ENCODE results near the gene RHBDL1.

DNA sequence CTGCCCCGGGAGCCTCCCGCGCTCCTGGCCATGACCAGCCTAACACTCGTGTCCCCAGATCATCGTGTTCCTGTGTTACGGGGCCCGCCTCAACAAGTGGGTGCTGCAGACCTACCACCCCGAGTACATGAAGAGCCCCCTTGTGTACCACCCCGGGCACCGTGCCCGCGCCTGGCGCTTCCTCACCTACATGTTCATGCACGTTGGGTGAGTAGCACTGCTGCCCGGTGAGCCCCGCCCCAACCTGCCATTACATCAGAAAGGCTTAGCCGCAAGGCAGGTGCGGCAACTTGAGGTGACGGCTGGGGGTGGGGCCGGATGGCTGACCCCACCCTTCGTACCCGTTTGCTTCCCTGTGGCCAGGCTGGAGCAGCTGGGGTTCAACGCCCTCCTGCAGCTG, 1.4 kb downstream of the RHBDL1 start:
- TF ChIP-seq, protein P1, sequence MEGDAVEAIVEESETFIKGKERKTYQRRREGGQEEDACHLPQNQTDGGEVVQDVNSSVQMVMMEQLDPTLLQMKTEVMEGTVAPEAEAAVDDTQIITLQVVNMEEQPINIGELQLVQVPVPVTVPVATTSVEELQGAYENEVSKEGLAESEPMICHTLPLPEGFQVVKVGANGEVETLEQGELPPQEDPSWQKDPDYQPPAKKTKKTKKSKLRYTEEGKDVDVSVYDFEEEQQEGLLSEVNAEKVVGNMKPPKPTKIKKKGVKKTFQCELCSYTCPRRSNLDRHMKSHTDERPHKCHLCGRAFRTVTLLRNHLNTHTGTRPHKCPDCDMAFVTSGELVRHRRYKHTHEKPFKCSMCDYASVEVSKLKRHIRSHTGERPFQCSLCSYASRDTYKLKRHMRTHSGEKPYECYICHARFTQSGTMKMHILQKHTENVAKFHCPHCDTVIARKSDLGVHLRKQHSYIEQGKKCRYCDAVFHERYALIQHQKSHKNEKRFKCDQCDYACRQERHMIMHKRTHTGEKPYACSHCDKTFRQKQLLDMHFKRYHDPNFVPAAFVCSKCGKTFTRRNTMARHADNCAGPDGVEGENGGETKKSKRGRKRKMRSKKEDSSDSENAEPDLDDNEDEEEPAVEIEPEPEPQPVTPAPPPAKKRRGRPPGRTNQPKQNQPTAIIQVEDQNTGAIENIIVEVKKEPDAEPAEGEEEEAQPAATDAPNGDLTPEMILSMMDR (IDR thresholded peaks at IDR 0.05; ENCODE audit: poor library complexity, severe bottlenecking) = no peak
- TF ChIP-seq EZH2 (IDR thresholded peaks at IDR 0.05; ENCODE audit: borderline replicate concordance, insufficient read depth, low read length, poor library complexity, severe bottlenecking) (no peak), TAF1 (IDR thresholded peaks at IDR 0.05; ENCODE audit: low read depth) (no peak), POLR2AphosphoS5 (IDR thresholded peaks at IDR 0.05) (no peak), SMC3 (conservative IDR thresholded peaks at IDR 0.05; ENCODE audit: poor library complexity) (no peak), EP300 (conservative IDR thresholded peaks at IDR 0.05; ENCODE audit: poor library complexity, severe bottlenecking) (no peak), RAD21 (conservative IDR thresholded peaks at IDR 0.05) (no peak)
- TF ChIP-seq, protein P2, sequence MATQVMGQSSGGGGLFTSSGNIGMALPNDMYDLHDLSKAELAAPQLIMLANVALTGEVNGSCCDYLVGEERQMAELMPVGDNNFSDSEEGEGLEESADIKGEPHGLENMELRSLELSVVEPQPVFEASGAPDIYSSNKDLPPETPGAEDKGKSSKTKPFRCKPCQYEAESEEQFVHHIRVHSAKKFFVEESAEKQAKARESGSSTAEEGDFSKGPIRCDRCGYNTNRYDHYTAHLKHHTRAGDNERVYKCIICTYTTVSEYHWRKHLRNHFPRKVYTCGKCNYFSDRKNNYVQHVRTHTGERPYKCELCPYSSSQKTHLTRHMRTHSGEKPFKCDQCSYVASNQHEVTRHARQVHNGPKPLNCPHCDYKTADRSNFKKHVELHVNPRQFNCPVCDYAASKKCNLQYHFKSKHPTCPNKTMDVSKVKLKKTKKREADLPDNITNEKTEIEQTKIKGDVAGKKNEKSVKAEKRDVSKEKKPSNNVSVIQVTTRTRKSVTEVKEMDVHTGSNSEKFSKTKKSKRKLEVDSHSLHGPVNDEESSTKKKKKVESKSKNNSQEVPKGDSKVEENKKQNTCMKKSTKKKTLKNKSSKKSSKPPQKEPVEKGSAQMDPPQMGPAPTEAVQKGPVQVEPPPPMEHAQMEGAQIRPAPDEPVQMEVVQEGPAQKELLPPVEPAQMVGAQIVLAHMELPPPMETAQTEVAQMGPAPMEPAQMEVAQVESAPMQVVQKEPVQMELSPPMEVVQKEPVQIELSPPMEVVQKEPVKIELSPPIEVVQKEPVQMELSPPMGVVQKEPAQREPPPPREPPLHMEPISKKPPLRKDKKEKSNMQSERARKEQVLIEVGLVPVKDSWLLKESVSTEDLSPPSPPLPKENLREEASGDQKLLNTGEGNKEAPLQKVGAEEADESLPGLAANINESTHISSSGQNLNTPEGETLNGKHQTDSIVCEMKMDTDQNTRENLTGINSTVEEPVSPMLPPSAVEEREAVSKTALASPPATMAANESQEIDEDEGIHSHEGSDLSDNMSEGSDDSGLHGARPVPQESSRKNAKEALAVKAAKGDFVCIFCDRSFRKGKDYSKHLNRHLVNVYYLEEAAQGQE (IDR thresholded peaks at IDR 0.05; ENCODE audit: borderline replicate concordance) = no peak
